AG04449 (cell line): ENCODE measurements around the gene TUB.

Experiments used
- CTCF ChIA-PET: fragments of 350-600 bp; formaldehyde crosslinking; extraction: SDS; loops from one replicate; lab custom pipeline; 2021; ENCODE audit warnings: antibody characterized with exemption; lab: Yijun Ruan, JAX
- POLR2A ChIA-PET: fragments of 400-600, 350-600 bp; formaldehyde crosslinking; extraction: SDS; loops from one replicate; lab custom pipeline; 2020; ENCODE audit warnings: antibody characterized with exemption, inconsistent platforms; lab: Yijun Ruan, JAX
- DNase-seq: peaks from one replicate; pipeline ENCODE4 v3.0.0-alpha.2; 2010; ENCODE audit warnings: low read depth, low spot score
- H3K4me3 ChIP-seq: 2 replicates; pipeline ENCODE4 v1.5.1; 2011; ENCODE audit warnings: low read depth, mild to moderate bottlenecking, control low read depth, low read length
- CTCF ChIP-seq: IDR thresholded peaks from one replicate; pipeline ENCODE4 v1.5.1; 2011; ENCODE audit warnings: mild to moderate bottlenecking, moderate library complexity, low read length, control low read depth, inconsistent platforms; ENCODE audit not compliant: insufficient read depth; ENCODE audit errors: missing control alignments

TUB gene

GRCh38 chr11:8087756-8088155, 6.7 kb downstream of the TUB start:
- ChIA-PET POLR2A (no interaction called here), CTCF (interaction anchor here (1.1 to 22.7 kb wide), 9 partner anchors 2 to 195 kb away, joined by 3 to 1552 read pairs (median 242); partner anchors contain the start of genes EIF3F and TUB)
- no peak for DNase-seq
- TF ChIP-seq CTCF: no peak
- H3K4me3 ChIP-seq: no peak overlapping the region

- TF ChIP-seq CTCF: no peak
- no peak for DNase-seq
- no peak overlapping the region for H3K4me3 ChIP-seq
- ChIA-PET CTCF (interaction anchor here (1.1 to 22.7 kb wide), 18 partner anchors 4 to 196 kb away, joined by 3 to 1552 read pairs (median 24); partner anchors contain the start of gene TUB), POLR2A (interaction anchor here (1.1 kb wide), 1 partner anchor 78 kb away, joined by 3 read pairs; no protein-coding TSS in a partner anchor)
Measured at GRCh38 chr11:8089791-8090510, 8.9 kb downstream of the TUB start.

DNA sequence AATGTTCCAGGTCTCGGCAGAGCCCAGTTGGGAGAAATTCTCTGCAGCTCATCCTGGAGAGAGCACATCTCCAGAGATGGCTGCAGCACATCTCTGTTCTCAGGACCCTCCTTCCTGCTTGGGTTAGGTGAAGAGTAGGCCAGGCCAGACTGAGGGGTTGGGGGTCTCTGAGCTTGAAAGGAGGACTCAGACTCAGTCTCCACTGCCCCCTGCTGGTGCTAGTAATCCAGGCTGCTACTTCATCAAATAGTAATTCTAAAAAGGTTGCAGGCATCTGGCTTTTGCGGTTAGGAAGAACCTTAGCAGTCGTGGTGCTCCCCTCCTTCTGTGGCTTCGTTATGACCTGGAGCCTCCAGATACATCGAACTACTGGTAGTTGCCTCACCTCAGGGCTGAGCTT, 9.7 kb downstream of the TUB start:
- peak; percentile 47 for TF ChIP-seq CTCF
- POLR2A ChIA-PET: interaction anchor here (1.1 kb wide), 1 partner anchor 79 kb away, joined by 3 read pairs; no protein-coding TSS in a partner anchor
- DNase-seq: no peak
- CTCF ChIA-PET: interaction anchor here (0.7 to 22.7 kb wide), 21 partner anchors 5 to 515 kb away, joined by 3 to 1552 read pairs (median 17); partner anchors contain the start of gene TUB
- no peak overlapping the region for H3K4me3 ChIP-seq

DNA sequence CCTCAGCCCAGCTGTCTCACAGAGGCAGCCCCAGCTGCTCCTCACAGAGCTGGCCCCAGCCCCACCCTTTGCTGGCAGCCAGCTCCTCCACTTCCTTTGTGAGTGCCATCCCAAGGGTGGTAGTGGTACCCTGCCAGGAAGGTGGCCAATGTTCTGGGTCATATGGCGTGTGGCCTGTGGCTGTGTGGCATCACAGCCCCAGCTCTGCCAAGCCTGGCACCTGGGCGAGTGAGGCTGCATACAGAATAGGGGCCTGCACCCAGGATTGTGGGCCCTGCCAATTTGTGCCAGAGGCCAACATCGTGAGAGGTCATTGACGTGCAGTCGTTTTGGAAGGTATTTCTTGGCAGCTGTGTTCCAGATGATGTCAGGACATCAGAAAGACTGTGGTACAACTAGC, 10.7 kb downstream of the TUB start:
- H3K4me3 ChIP-seq: no peak overlapping the region
- ChIA-PET POLR2A (no interaction called here), CTCF (interaction anchor here (0.9 to 22.7 kb wide), 20 partner anchors 4 to 198 kb away, joined by 3 to 1552 read pairs (median 18); partner anchors contain the start of gene TUB)
- no peak for TF ChIP-seq CTCF
- DNase-seq: no peak

- ChIA-PET CTCF (interaction anchor here (0.7 to 22.7 kb wide), 17 partner anchors 3 to 199 kb away, joined by 3 to 1552 read pairs (median 18); partner anchors contain the start of gene TUB), POLR2A (no interaction called here)
- no peak overlapping the region for H3K4me3 ChIP-seq
- no peak for DNase-seq
- peak; percentile 76 for TF ChIP-seq CTCF
Measured at GRCh38 chr11:8092587-8093424, 11.8 kb downstream of the TUB start.
